Measurements from ENCODE around the gene MSX1.

Gene MSX1

GRCh38 chr4:4824232-4824631 lies 35.2 kb upstream of the MSX1 start:
- H3K4me1 ChIP-seq (ENCODE audit: control insufficient read depth in 1 of 2, insufficient read depth in 2 of 2, low read length in 2 of 2) = no peaks in the 10 kb centered on the region
- H3K27me3 ChIP-seq (ENCODE audit: low read depth, low read length) = no peaks in the 10 kb centered on the region
- H3K27ac ChIP-seq (ENCODE audit: low read length) = no peak overlapping the region
- H3K36me3 ChIP-seq (ENCODE audit: control insufficient read depth in 1 of 2, insufficient read depth in 2 of 2, low read length in 2 of 2) = no peaks in the 10 kb centered on the region
- H3K4me3 ChIP-seq (ENCODE audit: low read depth in 1 of 2, low read length in 2 of 2) = no peak overlapping the region
- H3K9me3 ChIP-seq (ENCODE audit: control insufficient read depth in 1 of 2, low read length in 2 of 2) = peaks cover 0 to 4% of the 10 kb centered on the region in 2 donors

GRCh38 chr4:4825431-4825830 lies 34.0 kb upstream of the MSX1 start:
- H3K27ac ChIP-seq (ENCODE audit: low read length) = no peak overlapping the region
- H3K4me3 ChIP-seq (ENCODE audit: low read depth in 1 of 2, low read length in 2 of 2) = no peak overlapping the region
- H3K36me3 ChIP-seq (ENCODE audit: control insufficient read depth in 1 of 2, insufficient read depth in 2 of 2, low read length in 2 of 2) = no peaks in the 10 kb centered on the region
- no peaks in the 10 kb centered on the region for H3K27me3 ChIP-seq (ENCODE audit: low read depth, low read length)
- no peaks in the 10 kb centered on the region for H3K4me1 ChIP-seq (ENCODE audit: control insufficient read depth in 1 of 2, insufficient read depth in 2 of 2, low read length in 2 of 2)
- peaks cover 0 to 4% of the 10 kb centered on the region in 2 donors for H3K9me3 ChIP-seq (ENCODE audit: control insufficient read depth in 1 of 2, low read length in 2 of 2)

GRCh38 chr4:4829837-4830236 lies 29.6 kb upstream of the MSX1 start:
- no peak overlapping the region for H3K4me3 ChIP-seq (ENCODE audit: low read depth in 1 of 2, low read length in 2 of 2)
- H3K36me3 ChIP-seq (ENCODE audit: control insufficient read depth in 1 of 2, insufficient read depth in 2 of 2, low read length in 2 of 2) = no peaks in the 10 kb centered on the region
- no peaks in the 10 kb centered on the region for H3K9me3 ChIP-seq (ENCODE audit: control insufficient read depth in 1 of 2, low read length in 2 of 2)
- H3K27ac ChIP-seq (ENCODE audit: low read length) = no peak overlapping the region
- H3K27me3 ChIP-seq (ENCODE audit: low read depth, low read length) = no peaks in the 10 kb centered on the region
- no peaks in the 10 kb centered on the region for H3K4me1 ChIP-seq (ENCODE audit: control insufficient read depth in 1 of 2, insufficient read depth in 2 of 2, low read length in 2 of 2)

GRCh38 chr4:4831266-4831665 lies 28.2 kb upstream of the MSX1 start:
- H3K27me3 ChIP-seq (ENCODE audit: low read depth, low read length) = no peaks in the 10 kb centered on the region
- H3K9me3 ChIP-seq (ENCODE audit: control insufficient read depth in 1 of 2, low read length in 2 of 2) = no peaks in the 10 kb centered on the region
- no peaks in the 10 kb centered on the region for H3K4me1 ChIP-seq (ENCODE audit: control insufficient read depth in 1 of 2, insufficient read depth in 2 of 2, low read length in 2 of 2)
- H3K4me3 ChIP-seq (ENCODE audit: low read depth in 1 of 2, low read length in 2 of 2) = no peak overlapping the region
- H3K27ac ChIP-seq (ENCODE audit: low read length) = no peak overlapping the region
- no peaks in the 10 kb centered on the region for H3K36me3 ChIP-seq (ENCODE audit: control insufficient read depth in 1 of 2, insufficient read depth in 2 of 2, low read length in 2 of 2)

- Histone ChIP-seq H3K4me3 (ENCODE audit: low read depth in 1 of 2, low read length in 2 of 2) (no peak overlapping the region), H3K36me3 (ENCODE audit: control insufficient read depth in 1 of 2, insufficient read depth in 2 of 2, low read length in 2 of 2) (no peaks in the 10 kb centered on the region), H3K27me3 (ENCODE audit: low read depth, low read length) (no peaks in the 10 kb centered on the region), H3K9me3 (ENCODE audit: control insufficient read depth in 1 of 2, low read length in 2 of 2) (no peaks in the 10 kb centered on the region), H3K27ac (ENCODE audit: low read length) (no peak overlapping the region), H3K4me1 (ENCODE audit: control insufficient read depth in 1 of 2, insufficient read depth in 2 of 2, low read length in 2 of 2) (no peaks in the 10 kb centered on the region)
Measured at GRCh38 chr4:4831825-4832224, 27.6 kb upstream of the MSX1 start.

GRCh38 chr4:4836044-4836443 lies 23.4 kb upstream of the MSX1 start:
- Histone ChIP-seq H3K27ac (ENCODE audit: low read length) (no peak overlapping the region), H3K27me3 (ENCODE audit: low read depth, low read length) (no peaks in the 10 kb centered on the region), H3K36me3 (ENCODE audit: control insufficient read depth in 1 of 2, insufficient read depth in 2 of 2, low read length in 2 of 2) (no peaks in the 10 kb centered on the region), H3K4me3 (ENCODE audit: low read depth in 1 of 2, low read length in 2 of 2) (no peak overlapping the region), H3K4me1 (ENCODE audit: control insufficient read depth in 1 of 2, insufficient read depth in 2 of 2, low read length in 2 of 2) (no peaks in the 10 kb centered on the region), H3K9me3 (ENCODE audit: control insufficient read depth in 1 of 2, low read length in 2 of 2) (no peaks in the 10 kb centered on the region)

- H3K4me1 ChIP-seq (ENCODE audit: control insufficient read depth in 1 of 2, insufficient read depth in 2 of 2, low read length in 2 of 2) = no peaks in the 10 kb centered on the region
- no peak overlapping the region for H3K27ac ChIP-seq (ENCODE audit: low read length)
- H3K36me3 ChIP-seq (ENCODE audit: control insufficient read depth in 1 of 2, insufficient read depth in 2 of 2, low read length in 2 of 2) = no peaks in the 10 kb centered on the region
- H3K4me3 ChIP-seq (ENCODE audit: low read depth in 1 of 2, low read length in 2 of 2) = no peak overlapping the region
- H3K27me3 ChIP-seq (ENCODE audit: low read depth, low read length) = no peaks in the 10 kb centered on the region
- H3K9me3 ChIP-seq (ENCODE audit: control insufficient read depth in 1 of 2, low read length in 2 of 2) = no peaks in the 10 kb centered on the region
Measured at GRCh38 chr4:4837316-4837715, 22.1 kb upstream of the MSX1 start.

- H3K27me3 ChIP-seq (ENCODE audit: low read depth, low read length) = no peaks in the 10 kb centered on the region
- no peak overlapping the region for H3K27ac ChIP-seq (ENCODE audit: low read length)
- H3K9me3 ChIP-seq (ENCODE audit: control insufficient read depth in 1 of 2, low read length in 2 of 2) = no peaks in the 10 kb centered on the region
- no peaks in the 10 kb centered on the region for H3K4me1 ChIP-seq (ENCODE audit: control insufficient read depth in 1 of 2, insufficient read depth in 2 of 2, low read length in 2 of 2)
- no peak overlapping the region for H3K4me3 ChIP-seq (ENCODE audit: low read depth in 1 of 2, low read length in 2 of 2)
- H3K36me3 ChIP-seq (ENCODE audit: control insufficient read depth in 1 of 2, insufficient read depth in 2 of 2, low read length in 2 of 2) = no peaks in the 10 kb centered on the region
Measured at GRCh38 chr4:4838051-4838935, 21.2 kb upstream of the MSX1 start.

- Histone ChIP-seq H3K27me3 (ENCODE audit: low read depth, low read length) (no peaks in the 10 kb centered on the region), H3K27ac (ENCODE audit: low read length) (no peak overlapping the region), H3K36me3 (ENCODE audit: control insufficient read depth in 1 of 2, insufficient read depth in 2 of 2, low read length in 2 of 2) (no peaks in the 10 kb centered on the region), H3K4me1 (ENCODE audit: control insufficient read depth in 1 of 2, insufficient read depth in 2 of 2, low read length in 2 of 2) (no peaks in the 10 kb centered on the region), H3K4me3 (ENCODE audit: low read depth in 1 of 2, low read length in 2 of 2) (no peak overlapping the region), H3K9me3 (ENCODE audit: control insufficient read depth in 1 of 2, low read length in 2 of 2) (no peaks in the 10 kb centered on the region)
Measured at GRCh38 chr4:4838936-4839810, 20.3 kb upstream of the MSX1 start.

- Histone ChIP-seq H3K4me1 (ENCODE audit: control insufficient read depth in 1 of 2, insufficient read depth in 2 of 2, low read length in 2 of 2) (no peaks in the 10 kb centered on the region), H3K36me3 (ENCODE audit: control insufficient read depth in 1 of 2, insufficient read depth in 2 of 2, low read length in 2 of 2) (no peaks in the 10 kb centered on the region), H3K27me3 (ENCODE audit: low read depth, low read length) (no peaks in the 10 kb centered on the region), H3K27ac (ENCODE audit: low read length) (no peak overlapping the region), H3K9me3 (ENCODE audit: control insufficient read depth in 1 of 2, low read length in 2 of 2) (no peaks in the 10 kb centered on the region), H3K4me3 (ENCODE audit: low read depth in 1 of 2, low read length in 2 of 2) (no peak overlapping the region)
Measured at GRCh38 chr4:4840351-4840750, 19.1 kb upstream of the MSX1 start.

- Histone ChIP-seq H3K4me1 (ENCODE audit: control insufficient read depth in 1 of 2, insufficient read depth in 2 of 2, low read length in 2 of 2) (no peaks in the 10 kb centered on the region), H3K36me3 (ENCODE audit: control insufficient read depth in 1 of 2, insufficient read depth in 2 of 2, low read length in 2 of 2) (no peaks in the 10 kb centered on the region), H3K27me3 (ENCODE audit: low read depth, low read length) (no peaks in the 10 kb centered on the region), H3K27ac (ENCODE audit: low read length) (no peak overlapping the region), H3K4me3 (ENCODE audit: low read depth in 1 of 2, low read length in 2 of 2) (no peak overlapping the region), H3K9me3 (ENCODE audit: control insufficient read depth in 1 of 2, low read length in 2 of 2) (no peaks in the 10 kb centered on the region)
Measured at GRCh38 chr4:4841156-4841555, 18.3 kb upstream of the MSX1 start.

Data from muscle layer of duodenum (tissue), 2 donors.